Embryonic facial prominence (tissue), 1 donor: ENCODE measurements around the gene CRCP.
"Not testable (repeated sequence)": the region's sequence is repeated elsewhere in the genome, so short reads cannot be mapped to it uniquely, and the experiment has no call there.

Experiments used
- DNase-seq: peaks from one replicate; pipeline ENCODE4 v3.0.0-alpha.2; 2016; ENCODE audit errors: extremely low spot score

The CRCP gene

GRCh38 chr7:66108410-66108809, 6.2 kb upstream of the CRCP start:
- DNase-seq: not testable (repeated sequence)

- DNase-seq: no peak
These were observed 3.8 kb upstream of the CRCP start for GRCh38 chr7:66110856-66111255.

GRCh38 chr7:66116680-66117420, 2.2 kb downstream of the CRCP start:
- DNase-seq: not testable (repeated sequence)

GRCh38 chr7:66118603-66119002, 4.0 kb downstream of the CRCP start:
- DNase-seq: no peak

- no peak for DNase-seq
These were observed 4.7 kb downstream of the CRCP start for GRCh38 chr7:66119245-66119850.

GRCh38 chr7:66123175-66123528, 8.5 kb downstream of the CRCP start:
- no peak for DNase-seq

- DNase-seq: not testable (repeated sequence)
These were observed 9.9 kb downstream of the CRCP start for GRCh38 chr7:66124569-66124861.

- DNase-seq: no peak
These were observed 10.5 kb downstream of the CRCP start for GRCh38 chr7:66125052-66125694.

- not testable (repeated sequence) for DNase-seq
These were observed 11.2 kb downstream of the CRCP start for GRCh38 chr7:66125781-66126352.

GRCh38 chr7:66127172-66127571, 12.5 kb downstream of the CRCP start:
- not testable (repeated sequence) for DNase-seq

- DNase-seq: no peak
These were observed 24.5 kb downstream of the CRCP start for GRCh38 chr7:66138994-66139752.

GRCh38 chr7:66140924-66141323, 26.3 kb downstream of the CRCP start:
- no peak for DNase-seq

GRCh38 chr7:66142334-66142733, 27.7 kb downstream of the CRCP start:
- DNase-seq: no peak

- no peak for DNase-seq
These were observed 28.3 kb downstream of the CRCP start for GRCh38 chr7:66142996-66143395.

- no peak for DNase-seq
These were observed 29.3 kb downstream of the CRCP start for GRCh38 chr7:66143876-66144332.

GRCh38 chr7:66145400-66146104, 30.9 kb downstream of the CRCP start:
- no peak for DNase-seq

GRCh38 chr7:66146701-66147100, 32.1 kb downstream of the CRCP start:
- DNase-seq: no peak

- DNase-seq: not testable (repeated sequence)
These were observed 33.0 kb downstream of the CRCP start for GRCh38 chr7:66147657-66148056.

- no peak for DNase-seq
These were observed 35.8 kb downstream of the CRCP start for GRCh38 chr7:66150471-66150870.

- DNase-seq: no peak
These were observed 37.9 kb downstream of the CRCP start for GRCh38 chr7:66152371-66153191.

- no peak for DNase-seq
These were observed 39.0 kb downstream of the CRCP start for GRCh38 chr7:66153691-66154090.
